Activated B cell treated with CpG ODN at 0.5 μM for 24 hours (primary cell): ENCODE data around the gene GOLPH3L. TPM values are rescaled to one million over a fixed set of nuclear protein-coding genes. Genes with fewer than 3 reads are reported as not detected.

Experiments
- ATAC-seq: fragments of 200-7000 bp; cut with Tn5 transposase; one replicate; pipeline ENCODE4 v1.10.0; 2021; ENCODE audit warnings: low read depth, mild to moderate bottlenecking, moderate library complexity
- CTCF ChIA-PET: fragments of 350-600 bp; sonication (Branson Sonifier 250); formaldehyde crosslinking; loops from one replicate; lab custom pipeline; 2021; ENCODE audit warnings: antibody characterized with exemption; lab: Charles Lee
- POLR2A ChIA-PET: fragments of 350-600 bp; sonication (Branson Sonifier 250); formaldehyde crosslinking; loops from one replicate; lab custom pipeline; 2021; ENCODE audit warnings: antibody characterized with exemption; lab: Charles Lee
- DNase-seq: peaks from one replicate; pipeline ENCODE4 v3.0.0; 2022
- H3K27ac Mint-ChIP-seq: one replicate; pipeline ENCODE4 v1.8.0; 2020; ENCODE audit warnings: mixed read lengths
- H3K27me3 Mint-ChIP-seq: one replicate; pipeline ENCODE4 v1.8.0; 2021; ENCODE audit warnings: mixed read lengths
- H3K36me3 Mint-ChIP-seq: one replicate; pipeline ENCODE4 v1.8.0; 2021; ENCODE audit warnings: low read depth, mixed read lengths
- H3K4me1 Mint-ChIP-seq: one replicate; pipeline ENCODE4 v1.8.0; 2021; ENCODE audit warnings: mixed read lengths
- H3K4me3 Mint-ChIP-seq: one replicate; pipeline ENCODE4 v1.8.0; 2020; ENCODE audit warnings: mild to moderate bottlenecking, mixed read lengths
- H3K9me3 Mint-ChIP-seq: one replicate; pipeline ENCODE4 v1.8.0; 2020; ENCODE audit warnings: mixed read lengths
- intact Hi-C: fragments of 100-400 bp; cut with micrococcal nuclease; formaldehyde crosslinking; loops from one replicate; pipeline ENCODE4 v1.15.1; 2024
- total RNA-seq: library from RNA; stranded (reverse); gene quantifications from 2 replicates; pipeline ENCODE4 v1.2.3, GENCODE V29; 2022
- TF ChIP-seq, protein P1 (sequence below): fragments of 200-600 bp; IDR thresholded peaks from one replicate; pipeline ENCODE4 v1.8.0; 2022; ENCODE audit warnings: antibody characterized with exemption, mild to moderate bottlenecking

The GOLPH3L gene
- total RNA-seq, 1 donor from 2014 or later, result 19.7 TPM

GRCh38 chr1:150696590-150696989 is 364 bp downstream of the GOLPH3L start:
- H3K36me3 Mint-ChIP-seq, result peaks cover 26% of the 10 kb centered on the region
- DNase-seq (no peak), ATAC-seq (no peak)
- ChIA-PET POLR2A (interaction anchor here (1.0 to 2.0 kb wide), 9 partner anchors 12 to 584 kb away, joined by 3 to 21 read pairs (median 5); partner anchors contain the start of genes CTSS, ENSA, MCL1 and TARS2), CTCF (interaction anchor here (1.0 to 1.8 kb wide), 5 partner anchors 76 to 283 kb away, joined by 3 to 7 read pairs (median 4); no protein-coding TSS in a partner anchor)
- intact Hi-C loops, result loop anchor here (2.0 to 5.0 kb wide), 2 partner anchors 68 to 181 kb away; partner anchors contain the start of genes ARNT and ENSA
- H3K4me3 Mint-ChIP-seq, result peak overlapping the region; percentile 99
- H3K9me3 Mint-ChIP-seq, result no peaks in the 10 kb centered on the region
- no peaks in the 10 kb centered on the region for H3K27me3 Mint-ChIP-seq
- TF ChIP-seq, protein P1, sequence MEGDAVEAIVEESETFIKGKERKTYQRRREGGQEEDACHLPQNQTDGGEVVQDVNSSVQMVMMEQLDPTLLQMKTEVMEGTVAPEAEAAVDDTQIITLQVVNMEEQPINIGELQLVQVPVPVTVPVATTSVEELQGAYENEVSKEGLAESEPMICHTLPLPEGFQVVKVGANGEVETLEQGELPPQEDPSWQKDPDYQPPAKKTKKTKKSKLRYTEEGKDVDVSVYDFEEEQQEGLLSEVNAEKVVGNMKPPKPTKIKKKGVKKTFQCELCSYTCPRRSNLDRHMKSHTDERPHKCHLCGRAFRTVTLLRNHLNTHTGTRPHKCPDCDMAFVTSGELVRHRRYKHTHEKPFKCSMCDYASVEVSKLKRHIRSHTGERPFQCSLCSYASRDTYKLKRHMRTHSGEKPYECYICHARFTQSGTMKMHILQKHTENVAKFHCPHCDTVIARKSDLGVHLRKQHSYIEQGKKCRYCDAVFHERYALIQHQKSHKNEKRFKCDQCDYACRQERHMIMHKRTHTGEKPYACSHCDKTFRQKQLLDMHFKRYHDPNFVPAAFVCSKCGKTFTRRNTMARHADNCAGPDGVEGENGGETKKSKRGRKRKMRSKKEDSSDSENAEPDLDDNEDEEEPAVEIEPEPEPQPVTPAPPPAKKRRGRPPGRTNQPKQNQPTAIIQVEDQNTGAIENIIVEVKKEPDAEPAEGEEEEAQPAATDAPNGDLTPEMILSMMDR, result no peak
- H3K4me1 Mint-ChIP-seq, result peaks cover 23% of the 10 kb centered on the region
- H3K27ac Mint-ChIP-seq, result peak overlapping the region; percentile 96

DNA sequence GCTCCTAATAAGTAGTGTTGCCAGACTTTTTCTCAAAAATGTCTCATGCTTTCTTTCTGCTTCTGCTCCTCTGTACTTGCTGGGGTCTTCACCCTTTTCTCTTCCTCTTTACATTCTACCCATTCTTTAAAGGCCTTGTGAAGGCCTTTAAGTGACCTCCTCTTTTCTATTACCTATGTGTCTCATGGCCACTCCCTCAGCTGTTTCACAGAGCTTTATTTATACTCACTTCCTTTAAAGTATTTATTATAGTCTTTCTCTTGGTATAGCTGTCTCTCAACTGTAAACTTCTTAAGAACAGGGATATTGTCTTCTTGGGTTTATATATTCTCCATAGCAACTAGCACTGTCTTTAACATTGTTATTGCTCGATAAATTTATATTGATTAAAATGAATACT is 792 bp downstream of the GOLPH3L start:
- TF ChIP-seq, protein P1, result no peak
- CTCF ChIA-PET, result interaction anchor here (1.1 to 1.8 kb wide), 2 partner anchors 226 to 283 kb away, joined by 3 to 7 read pairs; no protein-coding TSS in a partner anchor
- H3K27me3 Mint-ChIP-seq, result no peaks in the 10 kb centered on the region
- peaks cover 29% of the 10 kb centered on the region for H3K36me3 Mint-ChIP-seq
- DNase-seq (no peak), ATAC-seq (no peak)
- H3K4me3 Mint-ChIP-seq, result peak overlapping the region; percentile 99
- POLR2A ChIA-PET, result interaction anchor here (1.2 to 2.0 kb wide), 5 partner anchors 67 to 362 kb away, joined by 4 to 21 read pairs (median 7); partner anchors contain the start of genes ENSA and MCL1
- no peaks in the 10 kb centered on the region for H3K9me3 Mint-ChIP-seq
- intact Hi-C loops, result loop anchor here (2.0 to 5.0 kb wide), 2 partner anchors 67 to 181 kb away; partner anchors contain the start of genes ARNT and ENSA
- H3K4me1 Mint-ChIP-seq, result peaks cover 25% of the 10 kb centered on the region
- H3K27ac Mint-ChIP-seq, result peak overlapping the region; percentile 67

DNA sequence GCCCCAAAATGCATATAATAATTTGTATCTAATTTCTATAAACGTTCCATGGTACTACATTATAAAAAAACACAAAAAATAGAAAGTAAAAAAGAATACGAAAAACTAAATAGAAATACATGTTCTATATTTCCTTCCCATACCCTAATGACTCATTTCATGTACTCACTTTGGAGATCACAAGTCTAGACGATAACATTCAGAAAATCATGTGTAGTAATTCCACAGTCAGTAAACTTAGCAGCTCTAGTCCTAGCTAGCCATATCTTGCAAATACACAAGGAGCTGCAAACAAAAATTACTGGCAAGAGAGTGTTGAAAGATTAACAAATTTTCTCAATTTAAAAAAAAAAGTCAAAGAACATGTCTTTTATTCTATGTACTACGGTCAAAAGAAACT is 1.4 kb downstream of the GOLPH3L start:
- Mint-ChIP-seq H3K4me3 (no peak overlapping the region), H3K4me1 (peaks cover 25% of the 10 kb centered on the region), H3K27me3 (no peaks in the 10 kb centered on the region), H3K27ac (no peak overlapping the region), H3K9me3 (no peaks in the 10 kb centered on the region), H3K36me3 (peaks cover 31% of the 10 kb centered on the region)
- ATAC-seq (no peak), DNase-seq (no peak)
- TF ChIP-seq, protein P1, result no peak
- ChIA-PET POLR2A (interaction anchor here (2.0 kb wide), 1 partner anchor 133 kb away, joined by 21 read pairs; no protein-coding TSS in a partner anchor), CTCF (no interaction called here)
- intact Hi-C loops, result loop anchor here (5.0 kb wide), 1 partner anchor 182 kb away; the partner anchor contains the start of gene ARNT

GRCh38 chr1:150692720-150693119 is 4.2 kb downstream of the GOLPH3L start:
- DNase-seq, result no peak
- TF ChIP-seq, protein P1, result no peak
- Mint-ChIP-seq H3K4me3 (no peak overlapping the region), H3K27me3 (no peaks in the 10 kb centered on the region), H3K4me1 (peaks cover 23% of the 10 kb centered on the region), H3K9me3 (no peaks in the 10 kb centered on the region), H3K36me3 (peaks cover 48% of the 10 kb centered on the region), H3K27ac (no peak overlapping the region)
- intact Hi-C loops, result no loop called here
- ChIA-PET POLR2A (no interaction called here), CTCF (no interaction called here)
- ATAC-seq, result no peak

- H3K27ac Mint-ChIP-seq, result no peak overlapping the region
- ChIA-PET CTCF (no interaction called here), POLR2A (no interaction called here)
- peaks cover 44% of the 10 kb centered on the region for H3K36me3 Mint-ChIP-seq
- ATAC-seq (no peak), DNase-seq (no peak)
- H3K4me3 Mint-ChIP-seq, result no peak overlapping the region
- H3K9me3 Mint-ChIP-seq, result no peaks in the 10 kb centered on the region
- peaks cover 14% of the 10 kb centered on the region for H3K4me1 Mint-ChIP-seq
- intact Hi-C loops, result no loop called here
- H3K27me3 Mint-ChIP-seq, result no peaks in the 10 kb centered on the region
- TF ChIP-seq, protein P1, result no peak
These were observed 8.2 kb downstream of the GOLPH3L start for GRCh38 chr1:150688763-150689162.
